Smooth muscle cell (in vitro differentiated cells): ENCODE results near the gene YIPF3. TPM values are rescaled to one million over a fixed set of nuclear protein-coding genes. Genes with fewer than 3 reads are reported as not detected.
"Not testable (repeated sequence)": the region's sequence is repeated elsewhere in the genome, so short reads cannot be mapped to it uniquely, and the experiment has no call there.

Experiments
- DNase-seq: peaks from one replicate; lab custom pipeline; 2025; ENCODE audit not compliant: unreplicated experiment; lab: John Stamatoyannopoulos, UW
- H2AFZ ChIP-seq: fragments of 200-600 bp; sonication (generic); 2 replicates; pipeline ENCODE4 v1.6.0; 2016; ENCODE audit warnings: antibody characterized with exemption, low read depth, mild to moderate bottlenecking
- H3F3A ChIP-seq: fragments of 200-600 bp; sonication (generic); 2 replicates; pipeline ENCODE4 v1.6.0; 2017; ENCODE audit warnings: antibody characterized with exemption, low read depth
- H3K27ac ChIP-seq: fragments of 200-600 bp; sonication (generic); 2 replicates; pipeline ENCODE4 v1.5.1; 2016; ENCODE audit warnings: low read depth, mild to moderate bottlenecking
- H3K27me3 ChIP-seq: fragments of 200-600 bp; sonication (generic); 2 replicates; pipeline ENCODE4 v1.6.1; 2016; ENCODE audit warnings: low read depth, mild to moderate bottlenecking
- H3K36me3 ChIP-seq: fragments of 200-600 bp; sonication (generic); 2 replicates; pipeline ENCODE4 v1.5.1; 2016; ENCODE audit warnings: low read depth
- H3K4me1 ChIP-seq: fragments of 200-600 bp; sonication (generic); 2 replicates; pipeline ENCODE4 v1.5.1; 2016; ENCODE audit warnings: low read depth
- H3K4me2 ChIP-seq: fragments of 200-600 bp; sonication (generic); 2 replicates; pipeline ENCODE4 v1.6.0; 2016; ENCODE audit warnings: mild to moderate bottlenecking
- H3K4me3 ChIP-seq: fragments of 200-600 bp; sonication (generic); 2 replicates; pipeline ENCODE4 v1.5.1; 2016; ENCODE audit warnings: mild to moderate bottlenecking
- H3K79me2 ChIP-seq: fragments of 200-600 bp; sonication (generic); 2 replicates; pipeline ENCODE4 v1.6.0; 2016; ENCODE audit warnings: low read depth, mild to moderate bottlenecking
- H3K9ac ChIP-seq: fragments of 200-600 bp; sonication (generic); 2 replicates; pipeline ENCODE4 v1.6.0; 2016; ENCODE audit warnings: low read depth
- H3K9me3 ChIP-seq: fragments of 200-600 bp; sonication (generic); replicated peaks from 2 replicates; pipeline ENCODE4 v1.5.1; 2016; ENCODE audit warnings: low read depth
- H4K20me1 ChIP-seq: fragments of 200-600 bp; sonication (generic); 2 replicates; pipeline ENCODE4 v1.6.0; 2016; ENCODE audit warnings: low read depth
- WGBS: methylation state at CpG from one replicate; pipeline ENCODE4 v1.1.7; 2016; ENCODE audit warnings: low lambda C conversion rate; 5-methylcytosine and 5-hydroxymethylcytosine counted together
- polyA plus RNA-seq: library from polyadenylated mRNA; unstranded; fragments of >200 nt; fragmentation: Nextera tagmentation; extraction: Ambion mirVana; gene quantifications from 2 replicates; pipeline ENCODE4 v1.2.1, GENCODE V29; 2016
- total RNA-seq: library from RNA; depleted of rRNA; stranded (reverse); fragments of >200 nt; gene quantifications from 2 replicates; pipeline ENCODE4 v1.2.3, GENCODE V29; 2014
- TF ChIP-seq, protein P1 (sequence below): fragments of 200-600 bp; sonication (generic); IDR thresholded peaks from 2 replicates; pipeline ENCODE4 v1.5.1; 2017; ENCODE audit warnings: borderline replicate concordance, mild to moderate bottlenecking, antibody characterized with exemption; ENCODE audit not compliant: insufficient read depth, poor library complexity, severe bottlenecking

Gene YIPF3
- total RNA-seq, result 145 and 199 TPM in 2 replicates
- 181 and 182 TPM in 2 replicates for polyA plus RNA-seq

DNA sequence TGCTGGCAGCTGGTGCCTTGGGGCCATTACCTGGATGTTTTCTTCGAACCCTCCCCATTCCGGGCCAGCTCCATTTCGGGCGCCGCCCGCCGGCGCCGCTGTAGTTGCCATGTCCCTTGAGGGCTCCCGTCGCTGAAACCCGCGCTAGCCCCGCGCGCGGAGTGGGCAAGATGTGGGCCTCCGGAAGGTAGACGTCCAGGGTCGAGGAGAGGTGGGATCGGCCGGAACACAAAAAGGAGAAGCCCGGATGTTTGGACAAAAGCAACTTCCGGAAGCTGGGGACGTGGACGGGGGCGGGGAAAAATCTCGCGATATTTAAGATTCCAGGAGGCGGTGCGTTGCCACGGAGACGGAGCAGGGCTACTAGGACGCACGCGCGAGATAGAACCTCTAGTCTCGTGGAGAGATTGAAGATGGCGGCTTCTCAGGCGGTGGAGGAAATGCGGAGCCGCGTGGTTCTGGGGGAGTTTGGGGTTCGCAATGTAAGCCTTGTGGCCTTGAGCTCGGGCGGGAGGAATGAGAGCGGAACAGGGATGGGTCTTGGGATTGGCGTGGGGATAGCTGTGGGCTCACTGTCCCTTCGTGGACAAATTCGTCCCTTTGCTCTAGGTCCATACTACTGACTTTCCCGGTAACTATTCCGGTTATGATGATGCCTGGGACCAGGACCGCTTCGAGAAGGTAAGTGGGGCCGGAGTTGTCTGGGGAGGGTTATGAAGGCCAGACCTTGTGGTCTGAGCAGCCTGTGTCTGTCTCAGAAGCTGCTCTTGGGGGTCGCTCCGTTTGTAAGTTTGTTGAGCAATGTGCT lies at the start of gene YIPF3, which contains the start of gene POLR1C:
Gene YIPF3 (minus strand): TSS at position 230 of the 808 bp plus-strand sequence. CDS start 119 bp downstream, at position 111.
Gene POLR1C (plus strand): TSS at position 393 of the 808 bp plus-strand sequence. CDS start 21 bp downstream, at position 414.
- H3K4me1 ChIP-seq, result peaks cover 19% of the 10 kb centered on the region
- peaks cover 26% of the 10 kb centered on the region for H4K20me1 ChIP-seq
- peaks cover 43% of the 10 kb centered on the region for H3K79me2 ChIP-seq
- no peaks in the 10 kb centered on the region for H3K27me3 ChIP-seq
- H2AFZ ChIP-seq, result peak within 1 kb of the TSS; percentile 84
- H3K36me3 ChIP-seq, result peaks cover 9% of the 10 kb centered on the region
- TF ChIP-seq, protein P1, sequence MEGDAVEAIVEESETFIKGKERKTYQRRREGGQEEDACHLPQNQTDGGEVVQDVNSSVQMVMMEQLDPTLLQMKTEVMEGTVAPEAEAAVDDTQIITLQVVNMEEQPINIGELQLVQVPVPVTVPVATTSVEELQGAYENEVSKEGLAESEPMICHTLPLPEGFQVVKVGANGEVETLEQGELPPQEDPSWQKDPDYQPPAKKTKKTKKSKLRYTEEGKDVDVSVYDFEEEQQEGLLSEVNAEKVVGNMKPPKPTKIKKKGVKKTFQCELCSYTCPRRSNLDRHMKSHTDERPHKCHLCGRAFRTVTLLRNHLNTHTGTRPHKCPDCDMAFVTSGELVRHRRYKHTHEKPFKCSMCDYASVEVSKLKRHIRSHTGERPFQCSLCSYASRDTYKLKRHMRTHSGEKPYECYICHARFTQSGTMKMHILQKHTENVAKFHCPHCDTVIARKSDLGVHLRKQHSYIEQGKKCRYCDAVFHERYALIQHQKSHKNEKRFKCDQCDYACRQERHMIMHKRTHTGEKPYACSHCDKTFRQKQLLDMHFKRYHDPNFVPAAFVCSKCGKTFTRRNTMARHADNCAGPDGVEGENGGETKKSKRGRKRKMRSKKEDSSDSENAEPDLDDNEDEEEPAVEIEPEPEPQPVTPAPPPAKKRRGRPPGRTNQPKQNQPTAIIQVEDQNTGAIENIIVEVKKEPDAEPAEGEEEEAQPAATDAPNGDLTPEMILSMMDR, result no peak
- DNase-seq, result peak; percentile 86
- H3K9ac ChIP-seq, result peak within 1 kb of the TSS; percentile 96
- peaks cover 28% of the 10 kb centered on the region for H3F3A ChIP-seq
- H3K4me2 ChIP-seq, result peak within 1 kb of the TSS; percentile 97
- peak within 1 kb of the TSS; percentile 87 for H3K27ac ChIP-seq
- H3K9me3 ChIP-seq, result no peaks in the 10 kb centered on the region
- peak within 1 kb of the TSS; percentile 79 for H3K4me3 ChIP-seq
- WGBS, result under 1% methylated on average over 57 of the region's 57 CpGs

DNA sequence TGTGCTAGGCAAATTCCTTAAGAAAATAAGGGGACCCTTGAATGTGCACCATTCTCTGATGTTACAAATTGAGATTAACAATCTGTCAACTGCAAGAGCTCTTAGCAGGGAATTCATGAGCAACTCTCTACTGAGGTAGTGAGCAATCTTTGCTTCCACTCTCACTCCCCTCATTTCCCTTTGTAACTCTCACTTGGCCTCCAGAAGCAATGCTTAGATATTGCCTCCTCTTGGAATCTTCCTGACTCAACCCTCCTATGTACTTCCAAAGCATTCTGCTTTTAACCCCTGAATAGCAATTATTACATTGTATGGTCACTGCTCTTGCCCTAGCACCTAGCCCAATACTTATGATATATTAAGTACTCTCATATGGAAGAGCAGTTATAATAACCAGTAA lies 42.6 kb upstream of the YIPF3 start:
- Histone ChIP-seq H2AFZ (no peak overlapping the region), H3K27me3 (no peaks in the 10 kb centered on the region), H3K4me3 (no peak overlapping the region), H3K4me2 (no peak overlapping the region), H3F3A (no peaks in the 10 kb centered on the region), H3K9ac (no peak overlapping the region), H3K79me2 (no peaks in the 10 kb centered on the region), H3K36me3 (peaks cover 59% of the 10 kb centered on the region), H3K27ac (no peak overlapping the region), H4K20me1 (no peaks in the 10 kb centered on the region), H3K4me1 (no peaks in the 10 kb centered on the region), H3K9me3 (no peaks in the 10 kb centered on the region)
- DNase-seq, result no peak
- TF ChIP-seq, protein P1, result no peak

DNA sequence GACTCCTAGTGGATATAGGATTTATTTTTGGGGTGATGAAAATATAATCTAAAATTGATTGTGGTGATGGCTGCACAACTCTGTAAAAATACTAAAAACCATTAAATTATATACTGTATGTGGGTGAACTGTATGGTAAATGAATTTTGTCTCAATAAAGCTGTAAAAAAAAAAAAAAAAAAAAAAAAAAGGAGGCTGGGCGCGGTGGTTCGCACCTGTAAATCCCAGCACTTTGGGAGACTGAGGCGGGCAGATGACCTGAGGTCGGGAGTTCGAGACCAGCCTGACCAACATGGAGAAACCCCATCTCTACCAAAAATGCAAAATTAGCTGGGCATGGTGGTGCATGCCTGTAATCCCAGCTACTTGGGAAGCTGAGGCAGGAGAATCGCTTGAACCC lies 40.9 kb upstream of the YIPF3 start:
- DNase-seq, H3K79me2 ChIP-seq, H3K9ac ChIP-seq, H3K4me2 ChIP-seq, H3K27me3 ChIP-seq, H3K9me3 ChIP-seq, H3K4me3 ChIP-seq, H2AFZ ChIP-seq, H3F3A ChIP-seq, H3K4me1 ChIP-seq, H3K27ac ChIP-seq, H4K20me1 ChIP-seq: not testable (repeated sequence)
- over 99% methylated on average over 7 of the region's 7 CpGs for WGBS
- peaks cover 53% of the 10 kb centered on the region for H3K36me3 ChIP-seq

DNA sequence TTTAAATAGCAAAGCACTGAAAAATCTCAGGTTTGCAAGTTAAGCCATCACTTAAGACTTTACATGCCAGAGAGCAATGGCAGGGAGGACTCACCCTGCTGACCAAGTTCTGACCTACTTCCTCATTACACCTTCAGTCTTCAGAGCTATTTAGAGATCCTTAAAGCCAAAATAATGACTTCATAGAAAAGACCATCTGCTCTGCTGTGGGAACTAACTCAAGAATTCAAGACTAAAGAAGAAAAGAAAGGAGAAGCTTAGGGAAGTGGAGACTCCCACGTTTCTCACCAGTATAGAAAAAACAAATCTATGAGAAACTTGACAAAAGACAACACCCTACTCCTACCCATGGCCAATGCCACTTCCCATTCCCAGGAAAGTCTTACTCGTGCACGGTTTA lies 30.5 kb upstream of the YIPF3 start:
- DNase-seq, result no peak
- Histone ChIP-seq H3K4me2 (no peak overlapping the region), H3K36me3 (peaks cover 32% of the 10 kb centered on the region)

More for the DNA sequence above, 30.5 kb upstream of the YIPF3 start:
- H3K27me3 ChIP-seq, result no peaks in the 10 kb centered on the region
- WGBS, result 92% methylated on average over 3 of the region's 3 CpGs
- no peak overlapping the region for H3K27ac ChIP-seq
- H3K9me3 ChIP-seq, result no peaks in the 10 kb centered on the region
- H3F3A ChIP-seq, result no peaks in the 10 kb centered on the region
- no peaks in the 10 kb centered on the region for H3K4me1 ChIP-seq
- H3K79me2 ChIP-seq, result no peaks in the 10 kb centered on the region
- H3K9ac ChIP-seq, result no peak overlapping the region
- H2AFZ ChIP-seq, result no peak overlapping the region
- no peak overlapping the region for H3K4me3 ChIP-seq
- TF ChIP-seq, protein P1, result no peak
- no peaks in the 10 kb centered on the region for H4K20me1 ChIP-seq
